HepG2 (cell line): ENCODE data around the gene SUCLG2. TPM values are rescaled to one million over a fixed set of nuclear protein-coding genes. Genes with fewer than 3 reads are reported as not detected.

Experiments used
- ATAC-seq: fragments of 200-7000 bp; cut with Tn5 transposase; 3 replicates; pipeline ENCODE4 v1.9.1; 2020; ENCODE audit warnings: mild to moderate bottlenecking, moderate library complexity
- BruUV-seq: library from RNA; stranded (reverse); fragments of 400-500 nt; replicated peaks from 2 replicates; lab custom pipeline; 2021; lab: Mats Ljungman, UMichigan
- CTCF ChIA-PET: fragments of 300-600 bp; formaldehyde crosslinking; extraction: SDS; loops from one replicate; lab custom pipeline; 2021; ENCODE audit warnings: low total read pairs, inconsistent platforms, low intra/inter-chr PET ratio; lab: Yijun Ruan, JAX
- POLR2A ChIA-PET: fragments of 350-600 bp; sonication (Branson Sonifier 250); formaldehyde crosslinking; loops from one replicate; lab custom pipeline; 2020; ENCODE audit warnings: antibody characterized with exemption, inconsistent platforms; lab: Yijun Ruan, JAX
- DNase-seq: peaks from one replicate; pipeline ENCODE4 v3.0.0-alpha.2; 2015; ENCODE audit warnings: low spot score
- FAIRE-seq: peaks from 3 replicates; lab custom pipeline; 2011; peaks lifted over from hg19 to GRCh38; lab: Jason Lieb, UNC
- H2AFZ ChIP-seq: one replicate; pipeline ENCODE4 v1.6.1; 2011; ENCODE audit warnings: low read length, inconsistent platforms
- H3K27ac ChIP-seq: fragments of 300-600 bp; 3 replicates; pipeline ENCODE4 v1.8.0; 2011; ENCODE audit warnings: mixed run types, mild to moderate bottlenecking, mixed read lengths, low read length, inconsistent platforms; ENCODE audit not compliant: insufficient read depth; ENCODE audit errors: extremely low read length
- H3K27me3 ChIP-seq, 2 experiments: fragments of 200-600 bp in 1 of 2; 2 replicates in 1 of 2; 3 replicates in 1 of 2; pipeline versions ENCODE4 v1.6.0 to v1.8.0; 2011; ENCODE audit warnings: low read length in 2 of 2, mild to moderate bottlenecking in 2 of 2, moderate library complexity in 2 of 2, inconsistent platforms in 1 of 2; ENCODE audit not compliant: insufficient read depth in 2 of 2, control insufficient read depth in 1 of 2
- H3K36me3 ChIP-seq, 2 experiments: fragments of 200-600 bp in 1 of 2; replicated peaks in 1 of 2; 2 replicates in 1 of 2; 3 replicates in 1 of 2; pipeline versions ENCODE4 v1.5.1 to v1.8.0; 2011; ENCODE audit warnings: low read length in 2 of 2, inconsistent platforms in 1 of 2; ENCODE audit not compliant: insufficient read depth in 2 of 2, control insufficient read depth in 1 of 2
- H3K4me1 ChIP-seq: 2 replicates; pipeline ENCODE4 v1.5.1; 2012; ENCODE audit warnings: low read length, inconsistent platforms; ENCODE audit not compliant: insufficient read depth
- H3K4me2 ChIP-seq: 2 replicates; pipeline ENCODE4 v1.6.0; 2011; ENCODE audit warnings: low read depth, low read length, inconsistent platforms
- H3K4me3 ChIP-seq, 3 experiments: fragments of 200-600 bp in 1 of 3; sonication (generic), shearing (Covaris generic) in 1 of 3; replicated peaks in 1 of 3; 2 replicates each; pipeline ENCODE4 v1.5.1; 2011 to 2016; ENCODE audit warnings: low read length in 3 of 3, inconsistent platforms in 2 of 3, low read depth in 2 of 3, mild to moderate bottlenecking in 2 of 3, control low read depth in 1 of 3, mixed read lengths in 1 of 3; ENCODE audit not compliant: insufficient read depth in 1 of 3
- H3K79me2 ChIP-seq: one replicate; pipeline ENCODE4 v1.6.1; 2011; ENCODE audit warnings: low read length, inconsistent platforms; ENCODE audit not compliant: insufficient read depth
- H3K9ac ChIP-seq: 2 replicates; pipeline ENCODE4 v1.6.0; 2011; ENCODE audit warnings: mild to moderate bottlenecking, low read depth, low read length, inconsistent platforms; ENCODE audit not compliant: insufficient read depth
- H3K9me3 ChIP-seq: 2 replicates; pipeline ENCODE4 v1.5.1; 2012; ENCODE audit warnings: mild to moderate bottlenecking, low read length
- H4K20me1 ChIP-seq: 2 replicates; pipeline ENCODE4 v1.6.0; 2011; ENCODE audit warnings: inconsistent platforms, mild to moderate bottlenecking, low read length, moderate library complexity; ENCODE audit not compliant: insufficient read depth
- CERS6 ChIP-seq: sonication (generic); formaldehyde crosslinking; IDR thresholded peaks from 2 replicates; pipeline ENCODE4 v1.5.0; 2020; ENCODE audit warnings: missing genetic modification reagents
- KMT2A ChIP-seq: sonication (generic); formaldehyde crosslinking; IDR thresholded peaks from 2 replicates; pipeline ENCODE4 v1.4.0; 2020; ENCODE audit warnings: missing genetic modification reagents
- MXI1 ChIP-seq: IDR thresholded peaks from 3 replicates; pipeline ENCODE4 v1.6.1; 2012; ENCODE audit warnings: low read depth, low read length, inconsistent platforms, borderline replicate concordance
- NRL ChIP-seq: sonication (generic); formaldehyde crosslinking; IDR thresholded peaks from 2 replicates; pipeline ENCODE4 v1.5.0; 2020; ENCODE audit warnings: missing genetic modification reagents, mild to moderate bottlenecking, moderate library complexity, borderline replicate concordance
- PHF20 ChIP-seq: sonication (generic); formaldehyde crosslinking; IDR thresholded peaks from 2 replicates; pipeline ENCODE4 v1.5.0; 2020; ENCODE audit warnings: mild to moderate bottlenecking, missing genetic modification reagents
- SAP130 ChIP-seq: IDR thresholded peaks from 2 replicates; pipeline ENCODE4 v1.6.1; 2016; ENCODE audit warnings: low read depth
- ZFP36L2 ChIP-seq: sonication (generic); formaldehyde crosslinking; IDR thresholded peaks from 2 replicates; pipeline ENCODE4 v1.4.0; 2020; ENCODE audit warnings: missing genetic modification reagents
- ZNF225 ChIP-seq: sonication (generic); formaldehyde crosslinking; IDR thresholded peaks from 2 replicates; pipeline ENCODE4 v1.4.0; 2020; ENCODE audit warnings: mild to moderate bottlenecking, missing genetic modification reagents
- ZNF34 ChIP-seq: sonication (generic); formaldehyde crosslinking; IDR thresholded peaks from 2 replicates; pipeline ENCODE4 v1.4.0; 2020; ENCODE audit warnings: mild to moderate bottlenecking, missing genetic modification reagents, borderline replicate concordance
- ZNF550 ChIP-seq: sonication (generic); formaldehyde crosslinking; IDR thresholded peaks from 2 replicates; pipeline ENCODE4 v1.4.0; 2020; ENCODE audit warnings: mild to moderate bottlenecking, missing genetic modification reagents, borderline replicate concordance
- WGBS: methylation state at CpG from one replicate; pipeline ENCODE4 v1.1.6; 2017; ENCODE audit warnings: low lambda C conversion rate; 5-methylcytosine and 5-hydroxymethylcytosine counted together
- in situ Hi-C: cut with HindIII; loops from 2 replicates; pipeline ENCODE4 v1.10.0; 2017; ENCODE audit warnings: low pct_unique_long_range_greater_than_20kb; ENCODE audit not compliant: extremely low pct_ligation_motif_present
- intact Hi-C: fragments of 100-400 bp; cut with micrococcal nuclease; formaldehyde crosslinking; loops from one replicate; pipeline ENCODE4 v1.10.0; 2022; ENCODE audit not compliant: unreplicated experiment
- polyA plus RNA-seq, 8 experiments: library from polyadenylated mRNA; depleted of rRNA in 3 of 8; stranded (reverse) in 7 of 8; unstranded in 1 of 8; fragments of >200 nt; fragmentation: Illumina TruSeq in 4 of 8; extraction: Trizol in 4 of 8; gene quantifications; 2 replicates each; pipeline versions ENCODE4 v1.2.1 to v1.2.3, GENCODE V29; 2011 to 2016; ENCODE audit warnings: low read depth in 4 of 8, missing spikeins in 1 of 8, mixed read lengths in 1 of 8; ENCODE audit not compliant: insufficient read depth in 1 of 8
- total RNA-seq, 5 experiments: library from RNA; depleted of rRNA; stranded (reverse); fragments of >200 nt; fragmentation: Illumina TruSeq; extraction: Trizol; gene quantifications; 2 replicates each; pipeline ENCODE4 v1.2.3, GENCODE V29; 2016; ENCODE audit warnings: low read depth in 1 of 5
- TF ChIP-seq, protein P1 (sequence below): sonication (generic); formaldehyde crosslinking; IDR thresholded peaks from 2 replicates; pipeline ENCODE4 v1.9.0; 2021; ENCODE audit warnings: missing genetic modification reagents, borderline replicate concordance

SUCLG2 gene
- total and polyA plus RNA-seq, 2 of the 13 experiments (the other 11 are each of a cell fraction or from before 2014, with no cell fraction given): 21.4 to 64.9 TPM

GRCh38 chr3:67686069-67686468, 31.7 kb upstream of the SUCLG2 start (continued):
- TF ChIP-seq CERS6 (CRISPR knock-in tag) (no peak), SAP130 (no peak), NRL (CRISPR knock-in tag) (no peak), ZFP36L2 (no peak), KMT2A (CRISPR knock-in tag) (no peak), ZNF34 (no peak), ZNF550 (CRISPR knock-in tag) (no peak), ZNF225 (CRISPR knock-in tag) (no peak), PHF20 (CRISPR knock-in tag) (no peak)
- TF ChIP-seq, all 625 proteins: peak for 0

- intact Hi-C loops: no loop called here
- no peaks in the 10 kb centered on the region for H3K4me1 ChIP-seq
- no peaks in the 10 kb centered on the region for H4K20me1 ChIP-seq
- no peak overlapping the region for H3K4me3 ChIP-seq
- WGBS: 100% methylated on average over 1 of the region's 1 CpG
- no peaks in the 10 kb centered on the region for H3K36me3 ChIP-seq
- no peaks in the 10 kb centered on the region for H3K27me3 ChIP-seq
- TF ChIP-seq, protein P1, sequence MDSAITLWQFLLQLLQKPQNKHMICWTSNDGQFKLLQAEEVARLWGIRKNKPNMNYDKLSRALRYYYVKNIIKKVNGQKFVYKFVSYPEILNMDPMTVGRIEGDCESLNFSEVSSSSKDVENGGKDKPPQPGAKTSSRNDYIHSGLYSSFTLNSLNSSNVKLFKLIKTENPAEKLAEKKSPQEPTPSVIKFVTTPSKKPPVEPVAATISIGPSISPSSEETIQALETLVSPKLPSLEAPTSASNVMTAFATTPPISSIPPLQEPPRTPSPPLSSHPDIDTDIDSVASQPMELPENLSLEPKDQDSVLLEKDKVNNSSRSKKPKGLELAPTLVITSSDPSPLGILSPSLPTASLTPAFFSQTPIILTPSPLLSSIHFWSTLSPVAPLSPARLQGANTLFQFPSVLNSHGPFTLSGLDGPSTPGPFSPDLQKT (CRISPR knock-in tag): no peak
- no peak for TF ChIP-seq MXI1
- TF ChIP-seq, all 625 proteins: peak for 0
- in situ Hi-C loops: no loop called here
- ChIA-PET CTCF (no interaction called here), POLR2A (no interaction called here)
- no peak overlapping the region for H2AFZ ChIP-seq
- H3K27ac ChIP-seq: no peak overlapping the region
- no TSS peak for BruUV-seq
- no peak overlapping the region for H3K4me2 ChIP-seq
- H3K9ac ChIP-seq: no peak overlapping the region
- FAIRE-seq (no peak), DNase-seq (no peak), ATAC-seq (no peak)
- no peaks in the 10 kb centered on the region for H3K9me3 ChIP-seq
- no peaks in the 10 kb centered on the region for H3K79me2 ChIP-seq
Observed at GRCh38 chr3:67685499-67685898, 31.1 kb upstream of the SUCLG2 start.
